Measurements from ENCODE around the gene WNT9A.
A peak's percentile ranks its signal among the peaks of the same experiment; 100 is the strongest.

Gene WNT9A

DNA sequence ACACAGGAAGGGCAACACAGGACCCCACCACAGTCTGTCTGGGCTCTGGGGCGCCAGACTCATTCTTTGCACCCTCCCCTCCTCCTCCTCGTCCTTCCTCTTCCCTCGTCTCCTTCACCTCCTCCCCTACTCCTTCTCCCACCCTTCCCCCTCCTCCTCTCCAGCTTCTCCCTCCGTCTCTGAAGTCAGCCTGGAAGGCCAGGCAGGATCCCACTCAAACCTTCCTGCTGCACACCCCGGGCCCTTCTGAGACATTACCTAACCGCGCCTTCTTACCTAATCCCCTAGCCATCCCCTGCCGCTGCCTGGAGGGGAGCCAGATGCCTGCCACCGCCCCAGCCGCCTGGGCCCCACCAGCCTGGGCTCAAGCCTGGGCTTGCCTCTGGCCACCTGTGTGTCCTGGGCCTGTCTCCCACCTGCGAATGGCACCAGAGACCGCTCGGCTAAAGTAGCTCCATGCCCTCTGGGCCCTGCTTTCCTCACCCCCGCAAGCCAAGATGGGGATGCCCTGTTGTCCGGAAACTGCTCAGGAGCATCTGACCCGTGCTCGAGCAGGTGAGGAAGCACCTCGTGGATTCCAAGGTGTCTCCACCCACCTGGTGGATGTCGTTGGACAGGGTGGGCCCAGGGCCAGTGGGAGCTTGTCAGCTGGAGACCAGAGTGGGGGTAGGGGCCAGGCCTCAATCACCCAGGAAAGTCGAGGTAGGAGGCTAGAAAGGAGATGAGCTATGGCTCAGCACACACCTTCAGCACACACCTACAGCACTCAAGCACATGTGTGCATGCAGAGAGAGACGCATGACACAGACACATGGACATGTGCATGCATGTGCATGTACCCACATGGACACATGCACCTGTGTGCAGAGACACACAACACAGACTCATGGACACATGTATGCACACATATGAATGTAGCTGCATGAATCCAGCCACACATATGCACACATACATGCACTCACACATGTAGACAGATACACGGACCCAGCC lies 31.9 kb downstream of the WNT9A start:
- Mint-ChIP-seq H3K9me3 (no peaks in the 10 kb centered on the region), H3K4me3 (peak overlapping the region; percentile 34)

DNA sequence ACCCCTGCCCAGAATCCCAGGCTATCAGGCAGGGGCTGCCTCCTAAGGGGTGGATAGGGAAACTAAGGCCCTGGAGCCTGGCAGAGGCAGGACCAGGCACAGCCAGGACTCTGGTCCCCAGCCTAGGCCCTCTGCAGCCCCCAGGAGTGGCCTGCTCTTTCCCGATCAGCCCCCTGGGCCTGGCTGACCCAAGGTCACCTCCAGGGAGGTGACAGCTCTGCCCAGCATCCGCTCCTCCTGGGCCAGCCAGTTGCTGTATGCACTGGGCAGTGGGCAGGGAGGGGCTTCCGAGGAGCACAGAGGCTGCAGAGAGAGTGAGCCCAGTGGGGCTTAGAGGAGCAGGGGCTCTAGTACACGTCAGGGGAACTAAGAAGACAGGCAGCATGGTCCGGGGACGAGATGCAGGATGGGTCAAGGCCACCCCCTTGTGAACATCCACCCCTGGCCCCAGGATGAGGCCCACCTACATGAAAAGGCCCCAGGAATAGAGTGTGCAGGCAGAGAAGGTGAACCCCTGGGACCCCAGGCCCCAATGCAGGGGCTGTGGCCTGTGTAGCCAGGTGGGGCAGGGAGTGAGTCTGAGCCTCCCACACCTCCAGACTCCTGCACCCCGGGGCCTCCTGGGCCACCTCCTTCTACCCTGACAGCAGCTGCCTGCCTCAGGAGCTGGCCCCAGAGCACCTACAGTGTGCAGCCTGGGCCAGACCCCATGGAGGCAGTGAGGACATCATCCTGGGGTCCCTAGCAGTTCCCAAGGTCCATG lies 32.8 kb downstream of the WNT9A start:
- DNase-seq = no peak
- Mint-ChIP-seq H3K36me3 (ENCODE audit: low read depth) (no peaks in the 10 kb centered on the region), H3K9me3 (no peaks in the 10 kb centered on the region), H3K4me3 (no peak overlapping the region), H3K4me1 (peaks cover 81% of the 10 kb centered on the region), H3K27ac (no peak overlapping the region), H3K27me3 (ENCODE audit: low read depth, poor library complexity) (peaks cover 17% of the 10 kb centered on the region)
- TF ChIP-seq, protein P1, sequence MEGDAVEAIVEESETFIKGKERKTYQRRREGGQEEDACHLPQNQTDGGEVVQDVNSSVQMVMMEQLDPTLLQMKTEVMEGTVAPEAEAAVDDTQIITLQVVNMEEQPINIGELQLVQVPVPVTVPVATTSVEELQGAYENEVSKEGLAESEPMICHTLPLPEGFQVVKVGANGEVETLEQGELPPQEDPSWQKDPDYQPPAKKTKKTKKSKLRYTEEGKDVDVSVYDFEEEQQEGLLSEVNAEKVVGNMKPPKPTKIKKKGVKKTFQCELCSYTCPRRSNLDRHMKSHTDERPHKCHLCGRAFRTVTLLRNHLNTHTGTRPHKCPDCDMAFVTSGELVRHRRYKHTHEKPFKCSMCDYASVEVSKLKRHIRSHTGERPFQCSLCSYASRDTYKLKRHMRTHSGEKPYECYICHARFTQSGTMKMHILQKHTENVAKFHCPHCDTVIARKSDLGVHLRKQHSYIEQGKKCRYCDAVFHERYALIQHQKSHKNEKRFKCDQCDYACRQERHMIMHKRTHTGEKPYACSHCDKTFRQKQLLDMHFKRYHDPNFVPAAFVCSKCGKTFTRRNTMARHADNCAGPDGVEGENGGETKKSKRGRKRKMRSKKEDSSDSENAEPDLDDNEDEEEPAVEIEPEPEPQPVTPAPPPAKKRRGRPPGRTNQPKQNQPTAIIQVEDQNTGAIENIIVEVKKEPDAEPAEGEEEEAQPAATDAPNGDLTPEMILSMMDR (IDR thresholded peaks at IDR 0.05) = no peak

More for the DNA sequence above, 31.9 kb downstream of the WNT9A start:
- TF ChIP-seq, protein P1 (IDR thresholded peaks at IDR 0.05) = no peak
- Mint-ChIP-seq H3K4me1 (peaks cover 78% of the 10 kb centered on the region), H3K27me3 (ENCODE audit: low read depth, poor library complexity) (peaks cover 11% of the 10 kb centered on the region), H3K36me3 (ENCODE audit: low read depth) (no peaks in the 10 kb centered on the region), H3K27ac (no peak overlapping the region)
- no peak for DNase-seq

DNA sequence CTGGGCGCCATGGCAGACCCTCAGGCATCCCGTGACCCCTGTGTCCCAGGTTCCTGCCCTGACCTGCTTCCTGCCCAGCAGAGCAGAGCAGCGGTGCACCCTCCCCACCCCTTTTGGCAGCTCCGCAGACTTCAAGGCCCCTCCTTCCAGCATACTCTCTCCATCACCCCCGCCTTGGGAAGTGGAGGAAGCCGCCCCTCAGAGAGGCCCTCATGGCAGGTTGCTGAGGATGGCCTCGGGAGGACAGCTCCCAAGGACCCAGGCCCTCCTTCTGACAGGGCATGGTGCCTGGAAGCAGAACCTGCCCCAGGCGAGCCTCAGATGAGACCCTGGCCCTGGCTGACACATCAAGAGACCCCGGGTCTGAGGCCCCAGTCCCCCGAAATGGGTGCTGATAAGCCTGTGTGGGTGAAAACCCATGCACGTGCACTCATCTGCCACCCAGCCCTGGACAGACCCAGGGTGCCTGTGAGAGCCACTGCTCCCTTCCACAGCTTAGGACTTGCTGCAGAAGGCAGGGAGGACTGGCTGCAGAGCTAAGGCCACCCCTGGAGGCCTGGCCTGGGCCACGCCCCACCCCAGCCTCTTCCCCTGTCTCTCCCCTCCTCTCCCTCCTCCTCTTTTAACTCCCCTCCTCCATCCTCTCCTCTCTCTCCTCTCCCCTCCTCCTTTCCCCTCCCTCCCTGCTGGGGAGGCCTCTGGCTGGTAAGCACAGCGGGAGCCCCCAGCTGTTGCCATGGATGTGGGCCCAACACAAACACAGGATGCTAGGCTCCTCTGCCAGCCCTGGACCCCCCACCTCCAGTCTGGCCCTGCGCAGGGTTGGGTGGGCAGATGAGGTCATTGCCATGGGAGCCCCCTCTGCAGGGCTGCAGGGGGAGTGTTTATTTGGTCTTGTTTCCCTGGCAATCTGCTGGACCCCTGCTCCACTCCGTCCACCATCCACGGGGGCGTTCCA lies 33.7 kb downstream of the WNT9A start:
- TF ChIP-seq, protein P1 (IDR thresholded peaks at IDR 0.05) = no peak
- Mint-ChIP-seq H3K4me3 (no peak overlapping the region), H3K36me3 (ENCODE audit: low read depth) (no peaks in the 10 kb centered on the region), H3K9me3 (no peaks in the 10 kb centered on the region), H3K27me3 (ENCODE audit: low read depth, poor library complexity) (peaks cover 17% of the 10 kb centered on the region), H3K4me1 (peaks cover 77% of the 10 kb centered on the region), H3K27ac (no peak overlapping the region)
- DNase-seq = peak; percentile 43

DNA sequence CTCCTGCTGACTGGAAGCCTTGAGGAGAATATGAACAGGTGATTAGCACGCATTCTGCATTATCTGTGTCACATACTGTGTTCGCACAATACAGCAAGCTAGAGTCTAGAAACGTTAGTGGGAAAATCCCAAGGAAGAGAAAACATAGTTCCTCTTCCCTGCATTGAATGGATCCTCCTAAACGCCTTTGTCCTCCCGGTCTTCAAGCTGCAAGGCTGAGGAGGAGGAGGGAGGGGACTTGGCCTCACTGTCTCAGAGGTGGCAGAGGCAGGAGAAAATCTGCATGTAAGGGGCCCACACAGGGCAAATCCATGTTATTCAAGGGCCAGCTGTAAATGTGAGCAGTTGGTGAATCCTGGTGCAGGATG lies 34.4 kb downstream of the WNT9A start:
- TF ChIP-seq, protein P1 (IDR thresholded peaks at IDR 0.05) = no peak
- H3K27ac Mint-ChIP-seq = no peak overlapping the region
- peak overlapping the region; percentile 17 for H3K4me3 Mint-ChIP-seq
- DNase-seq = no peak
- no peaks in the 10 kb centered on the region for H3K9me3 Mint-ChIP-seq
- H3K27me3 Mint-ChIP-seq (ENCODE audit: low read depth, poor library complexity) = peaks cover 18% of the 10 kb centered on the region
- peaks cover 82% of the 10 kb centered on the region for H3K4me1 Mint-ChIP-seq
- H3K36me3 Mint-ChIP-seq (ENCODE audit: low read depth) = no peaks in the 10 kb centered on the region

DNA sequence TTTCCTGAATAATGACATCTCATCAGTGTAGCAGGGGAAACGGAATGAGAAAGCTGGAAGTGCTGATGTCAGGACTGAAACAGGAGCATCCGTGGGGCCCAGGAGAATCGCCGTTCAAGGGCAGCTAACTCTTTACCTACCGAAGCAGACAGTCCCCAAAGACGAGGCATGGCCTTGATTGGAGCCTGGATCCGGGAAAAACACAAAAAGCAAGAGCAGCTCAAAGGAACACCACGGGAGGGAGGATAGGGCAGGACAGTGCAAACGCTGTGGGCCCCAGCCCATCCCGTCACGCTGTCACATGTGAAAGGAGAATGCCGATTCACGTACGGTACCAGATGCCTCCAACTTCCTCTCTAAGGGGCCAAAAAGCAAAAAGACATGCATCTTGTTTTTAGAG lies 34.9 kb downstream of the WNT9A start:
- no peak for DNase-seq
- TF ChIP-seq, protein P1 (IDR thresholded peaks at IDR 0.05) = no peak
- H3K9me3 Mint-ChIP-seq = no peaks in the 10 kb centered on the region
- no peaks in the 10 kb centered on the region for H3K36me3 Mint-ChIP-seq (ENCODE audit: low read depth)
- H3K4me3 Mint-ChIP-seq = peak overlapping the region; percentile 17
- H3K27me3 Mint-ChIP-seq (ENCODE audit: low read depth, poor library complexity) = peaks cover 16% of the 10 kb centered on the region
- H3K4me1 Mint-ChIP-seq = peaks cover 88% of the 10 kb centered on the region
- H3K27ac Mint-ChIP-seq = no peak overlapping the region
